Measurements from ENCODE around the gene COQ8A. TPM values are rescaled to one million over a fixed set of nuclear protein-coding genes. Genes with fewer than 3 reads are reported as not detected.

Gene COQ8A
- total RNA-seq, 1 donor from 2014 or later, result 8.2 TPM

- Mint-ChIP-seq H3K9me3 (peaks cover 6% of the 10 kb centered on the region), H3K4me3 (no peak overlapping the region), H3K27ac (ENCODE audit: unreplicated experiment) (no peak overlapping the region), H3K4me1 (peaks cover 7% of the 10 kb centered on the region), H3K36me3 (ENCODE audit: low read depth) (peaks cover 3% of the 10 kb centered on the region), H3K27me3 (ENCODE audit: low read depth) (no peaks in the 10 kb centered on the region)
- TF ChIP-seq CTCF (conservative IDR thresholded peaks at IDR 0.05), result no peak
- DNase-seq (ENCODE audit: low read depth, low spot score), result no peak
These were observed 6.2 kb downstream of the COQ8A start for GRCh38 chr1:226946285-226946684.

GRCh38 chr1:226946841-226947240 is 6.7 kb downstream of the COQ8A start:
- Mint-ChIP-seq H3K4me3 (no peak overlapping the region), H3K27me3 (ENCODE audit: low read depth) (no peaks in the 10 kb centered on the region), H3K9me3 (peaks cover 6% of the 10 kb centered on the region), H3K4me1 (peaks cover 7% of the 10 kb centered on the region), H3K36me3 (ENCODE audit: low read depth) (peaks cover 3% of the 10 kb centered on the region), H3K27ac (ENCODE audit: unreplicated experiment) (no peak overlapping the region)
- DNase-seq (ENCODE audit: low read depth, low spot score), result no peak
- TF ChIP-seq CTCF (conservative IDR thresholded peaks at IDR 0.05), result no peak

GRCh38 chr1:226948051-226948450 is 8.0 kb downstream of the COQ8A start:
- H3K4me3 Mint-ChIP-seq, result no peak overlapping the region
- H3K36me3 Mint-ChIP-seq (ENCODE audit: low read depth), result peaks cover 3% of the 10 kb centered on the region
- no peak overlapping the region for H3K27ac Mint-ChIP-seq (ENCODE audit: unreplicated experiment)
- peaks cover 4% of the 10 kb centered on the region for H3K4me1 Mint-ChIP-seq
- H3K9me3 Mint-ChIP-seq, result peaks cover 6% of the 10 kb centered on the region
- no peaks in the 10 kb centered on the region for H3K27me3 Mint-ChIP-seq (ENCODE audit: low read depth)
- no peak for TF ChIP-seq CTCF (conservative IDR thresholded peaks at IDR 0.05)
- no peak for DNase-seq (ENCODE audit: low read depth, low spot score)

- H3K4me3 Mint-ChIP-seq, result no peak overlapping the region
- no peaks in the 10 kb centered on the region for H3K27me3 Mint-ChIP-seq (ENCODE audit: low read depth)
- no peak for DNase-seq (ENCODE audit: low read depth, low spot score)
- no peak overlapping the region for H3K27ac Mint-ChIP-seq (ENCODE audit: unreplicated experiment)
- no peak for TF ChIP-seq CTCF (conservative IDR thresholded peaks at IDR 0.05)
- peaks cover 4% of the 10 kb centered on the region for H3K4me1 Mint-ChIP-seq
- H3K9me3 Mint-ChIP-seq, result peaks cover 6% of the 10 kb centered on the region
- peaks cover 3% of the 10 kb centered on the region for H3K36me3 Mint-ChIP-seq (ENCODE audit: low read depth)
These were observed 8.4 kb downstream of the COQ8A start for GRCh38 chr1:226948480-226948879.

- TF ChIP-seq CTCF (conservative IDR thresholded peaks at IDR 0.05), result no peak
- Mint-ChIP-seq H3K9me3 (peaks cover 6% of the 10 kb centered on the region), H3K27ac (ENCODE audit: unreplicated experiment) (no peak overlapping the region), H3K4me3 (no peak overlapping the region), H3K27me3 (ENCODE audit: low read depth) (no peaks in the 10 kb centered on the region), H3K4me1 (peaks cover 6% of the 10 kb centered on the region), H3K36me3 (ENCODE audit: low read depth) (peaks cover 3% of the 10 kb centered on the region)
- no peak for DNase-seq (ENCODE audit: low read depth, low spot score)
These were observed 8.9 kb downstream of the COQ8A start for GRCh38 chr1:226948996-226949395.

GRCh38 chr1:226949401-226949800 is 9.3 kb downstream of the COQ8A start:
- Mint-ChIP-seq H3K9me3 (peaks cover 6% of the 10 kb centered on the region), H3K4me3 (no peak overlapping the region), H3K36me3 (ENCODE audit: low read depth) (peaks cover 3% of the 10 kb centered on the region), H3K4me1 (peaks cover 7% of the 10 kb centered on the region), H3K27ac (ENCODE audit: unreplicated experiment) (peak overlapping the region; percentile 62), H3K27me3 (ENCODE audit: low read depth) (no peaks in the 10 kb centered on the region)
- no peak for TF ChIP-seq CTCF (conservative IDR thresholded peaks at IDR 0.05)
- no peak for DNase-seq (ENCODE audit: low read depth, low spot score)

Measured in neural crest cell (in vitro differentiated cells).